HG02759 (cell line): ENCODE measurements around the gene PDF.
A peak's percentile ranks its signal among the peaks of the same experiment; 100 is the strongest.

ENCODE experiments used
- ATAC-seq: cut with Tn5 transposase; IDR thresholded peaks from one replicate; pipeline ENCODE4 v1.9.1; 2021; ENCODE audit warnings: mild to moderate bottlenecking, moderate library complexity; ENCODE audit not compliant: unreplicated experiment

Gene PDF

DNA sequence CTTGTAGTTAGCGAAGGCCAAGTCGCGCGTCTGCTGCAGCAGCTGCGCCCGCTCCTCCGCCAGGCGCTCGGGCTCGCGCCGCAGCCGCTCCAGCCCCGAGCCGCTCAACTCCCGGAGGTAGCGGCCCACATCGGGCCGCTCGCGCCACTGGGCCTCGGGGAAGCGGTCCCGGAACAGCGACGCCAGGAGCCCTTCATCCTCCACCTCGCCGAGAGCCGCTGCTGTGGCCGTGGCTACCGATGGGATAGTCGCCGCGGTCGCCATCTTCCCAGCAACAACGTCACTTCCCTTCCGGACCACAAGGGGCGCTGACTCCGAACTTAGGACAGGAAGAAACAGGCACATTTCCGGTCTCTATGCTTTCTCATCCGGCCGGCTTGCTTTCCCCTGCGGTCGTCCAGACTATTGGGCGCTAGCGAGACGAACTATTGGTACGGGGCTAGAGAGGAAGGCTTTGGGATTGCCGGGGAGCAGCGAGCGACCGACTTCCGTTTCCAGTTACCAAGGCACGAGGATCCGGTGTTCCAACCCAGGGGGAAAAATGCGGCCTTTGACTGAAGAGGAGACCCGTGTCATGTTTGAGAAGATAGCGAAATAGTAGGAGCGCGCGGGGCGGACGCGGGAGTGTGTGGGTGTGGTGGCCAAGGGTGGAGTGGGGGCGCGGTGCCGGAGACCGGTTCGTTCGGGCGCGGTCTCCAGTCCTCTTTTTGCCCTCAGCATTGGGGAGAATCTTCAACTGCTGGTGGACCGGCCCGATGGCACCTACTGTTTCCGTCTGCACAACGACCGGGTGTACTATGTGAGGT, 9.1 kb upstream of the PDF start, which contains the start of the genes COG8 and NIP7:
COG8 (minus strand) TSS at position 276 of the 806 bp plus-strand sequence; CDS start at position 264, 12 bp downstream.
NIP7 (plus strand) TSS at position 484 of the 806 bp plus-strand sequence; CDS start at position 542, 58 bp downstream.
- peak; percentile 90 for ATAC-seq

GRCh38 chr16:69338557-69339288, 8.3 kb upstream of the PDF start:
- ATAC-seq, result no peak

GRCh38 chr16:69334696-69335095, 4.3 kb upstream of the PDF start:
- no peak for ATAC-seq

DNA sequence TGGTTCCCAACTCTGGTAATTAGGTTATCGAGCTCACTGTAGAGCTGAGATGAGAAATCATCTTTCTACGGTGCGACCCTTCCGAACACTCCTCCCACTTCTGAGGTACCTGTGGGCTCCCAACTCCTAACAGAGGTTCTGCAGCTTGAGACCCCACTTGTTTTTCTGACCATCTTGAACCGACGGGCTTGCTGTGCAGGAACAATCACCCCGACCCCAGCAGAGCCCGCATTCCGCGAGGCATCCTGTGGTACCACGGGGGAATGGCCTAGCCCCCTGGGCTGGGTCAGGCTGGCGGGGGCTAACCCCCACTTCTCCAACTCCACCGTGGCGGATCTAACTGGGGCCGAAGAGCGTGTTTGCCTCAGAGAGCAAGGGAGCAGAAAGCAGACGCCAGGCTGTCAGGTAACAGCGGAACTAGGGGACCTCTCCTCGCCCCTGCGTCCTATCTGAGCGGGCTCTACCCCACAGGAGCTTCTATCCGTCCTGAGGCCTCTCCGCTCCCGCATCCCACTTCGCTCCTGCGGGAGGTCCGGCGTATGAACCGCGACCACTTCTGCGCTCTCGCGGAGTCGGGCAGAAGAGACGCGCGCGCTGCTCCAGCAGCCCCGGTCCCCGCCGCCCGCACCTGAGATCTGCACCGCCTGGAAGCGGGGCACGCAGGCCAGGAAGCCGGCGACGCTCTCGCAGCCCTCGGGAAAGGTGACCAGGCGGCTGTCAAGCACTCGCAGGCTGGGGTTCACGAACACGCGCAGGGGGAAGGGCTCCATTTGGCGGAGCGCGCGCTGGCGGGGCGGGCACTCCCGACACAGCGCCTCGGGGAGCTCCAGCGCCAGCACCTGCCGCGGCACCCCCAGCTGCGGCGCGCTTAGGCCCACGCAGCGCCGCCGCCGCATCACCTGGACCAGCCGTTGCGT, 761 bp downstream of the PDF start:
- peak; percentile 34 for ATAC-seq

GRCh38 chr16:69328854-69329316, 1.5 kb downstream of the PDF start:
- no peak for ATAC-seq

DNA sequence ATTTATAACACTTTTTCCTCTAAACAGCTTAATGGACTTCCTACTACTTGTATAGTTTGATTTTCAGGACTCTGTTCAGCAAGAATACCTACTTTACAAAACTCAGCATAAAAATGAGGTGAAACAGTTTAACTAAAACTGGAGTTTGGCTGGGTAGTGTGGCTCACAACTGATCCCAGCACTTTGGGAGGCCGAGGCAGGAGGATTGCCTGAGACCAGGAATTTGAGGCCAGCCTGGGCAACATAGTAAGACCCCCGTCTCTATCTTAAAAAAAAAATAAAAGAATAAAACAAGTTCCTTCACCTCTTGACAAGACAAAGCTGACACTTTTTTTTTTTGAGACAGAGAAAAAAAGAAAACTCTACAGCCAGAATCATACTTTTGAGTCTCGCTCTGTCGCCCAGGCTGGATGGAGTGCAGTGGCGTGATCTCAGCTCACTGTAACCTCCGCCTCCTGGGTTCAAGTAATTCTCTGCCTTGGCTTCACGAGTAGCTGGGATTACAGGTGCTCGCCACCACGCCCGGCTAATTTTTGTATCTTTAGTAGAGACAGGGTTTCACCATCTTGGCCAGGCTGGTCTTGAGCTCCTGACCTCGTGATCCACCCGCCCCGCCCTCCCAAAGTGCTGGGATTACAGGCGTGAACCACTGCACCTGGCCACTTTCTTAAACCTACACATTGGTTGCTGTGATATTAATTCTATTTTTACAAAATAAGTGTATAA, 2.6 kb downstream of the PDF start:
- ATAC-seq, result no peak

DNA sequence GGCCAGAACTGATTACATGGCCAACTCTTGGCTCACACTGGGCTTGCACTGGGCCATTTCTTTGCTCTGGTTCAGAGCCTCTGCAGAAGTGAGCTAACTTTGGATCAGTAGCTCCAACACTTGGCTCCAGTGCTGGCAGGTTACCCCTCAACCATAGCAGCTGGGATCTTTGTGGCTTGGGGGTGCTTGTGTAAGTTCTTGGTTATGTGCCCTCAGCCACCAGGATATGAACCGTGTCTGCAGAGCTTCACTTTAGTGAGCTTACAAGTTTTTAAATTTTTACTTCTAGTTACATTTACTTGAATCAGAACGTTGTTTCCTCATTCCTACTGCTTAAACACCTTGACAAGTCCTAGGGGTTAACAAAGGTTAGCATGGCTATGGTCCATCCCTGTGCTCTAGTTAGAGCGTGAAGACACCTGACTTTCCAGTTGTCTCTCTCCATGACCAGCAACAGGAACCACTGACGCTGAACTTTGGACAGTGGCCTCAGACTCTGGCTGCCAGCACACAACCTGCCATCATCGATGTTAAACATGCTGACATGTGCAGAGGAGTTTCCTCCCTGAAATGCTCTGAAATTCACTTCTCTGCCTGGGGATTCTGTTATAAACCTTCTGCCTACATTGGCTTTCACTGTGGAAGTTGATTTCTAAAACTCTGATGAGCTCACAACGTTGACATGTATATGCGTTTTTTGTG, 4.1 kb downstream of the PDF start:
- no peak for ATAC-seq

DNA sequence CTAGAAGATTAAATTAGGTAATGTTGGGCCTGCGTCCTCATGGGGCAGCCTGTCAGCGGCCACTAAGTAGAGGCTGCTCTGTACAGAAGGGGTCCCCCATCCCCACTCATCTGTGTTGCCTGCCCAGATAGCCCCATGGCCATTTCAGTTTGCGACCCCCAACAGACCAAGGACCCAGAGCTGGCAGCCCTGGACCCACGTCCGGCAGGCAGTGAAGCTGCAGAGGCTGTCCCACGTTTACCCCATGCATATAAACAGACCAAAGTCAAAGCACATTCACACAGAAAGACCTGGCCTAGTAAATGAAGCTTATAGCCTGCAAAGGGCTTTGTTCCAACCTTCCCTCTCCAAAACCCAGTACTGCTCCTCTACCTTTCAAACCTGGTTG, 4.6 kb downstream of the PDF start:
- no peak for ATAC-seq

GRCh38 chr16:69324585-69325253, 5.7 kb downstream of the PDF start:
- no peak for ATAC-seq

DNA sequence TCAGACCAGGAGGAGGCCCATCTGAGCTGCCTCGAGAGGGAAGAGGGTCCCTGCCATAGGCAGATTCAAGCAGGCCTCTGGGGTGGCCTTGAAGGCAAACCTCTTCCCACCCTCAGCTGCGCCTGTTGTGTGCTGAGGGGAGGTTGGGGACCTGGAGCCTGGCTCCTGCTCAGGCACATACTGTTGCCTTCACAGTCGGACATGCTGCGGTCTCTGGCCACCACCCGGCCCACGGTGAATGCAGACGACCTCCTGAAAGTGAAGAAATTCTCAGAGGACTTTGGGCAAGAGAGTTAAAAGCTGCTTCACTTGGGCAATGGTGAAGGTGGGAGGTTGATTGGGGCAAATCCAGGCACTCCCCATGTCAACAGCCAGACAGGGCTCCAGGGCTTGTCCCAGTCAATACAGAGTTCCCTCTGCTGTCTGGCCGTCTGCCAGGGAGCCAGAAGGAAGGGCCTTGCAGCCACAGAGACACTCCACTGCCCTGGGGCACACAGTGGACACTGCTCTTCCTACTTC, 6.3 kb downstream of the PDF start:
- no peak for ATAC-seq

- ATAC-seq, result no peak
Observed at GRCh38 chr16:69323415-69323814, 7.0 kb downstream of the PDF start.

- no peak for ATAC-seq
Observed at GRCh38 chr16:69322343-69322742, 8.0 kb downstream of the PDF start.

- ATAC-seq, result no peak
Observed at GRCh38 chr16:69321080-69321479, 9.3 kb downstream of the PDF start.

- ATAC-seq, result no peak
Observed at GRCh38 chr16:69320740-69321073, 9.7 kb downstream of the PDF start.

DNA sequence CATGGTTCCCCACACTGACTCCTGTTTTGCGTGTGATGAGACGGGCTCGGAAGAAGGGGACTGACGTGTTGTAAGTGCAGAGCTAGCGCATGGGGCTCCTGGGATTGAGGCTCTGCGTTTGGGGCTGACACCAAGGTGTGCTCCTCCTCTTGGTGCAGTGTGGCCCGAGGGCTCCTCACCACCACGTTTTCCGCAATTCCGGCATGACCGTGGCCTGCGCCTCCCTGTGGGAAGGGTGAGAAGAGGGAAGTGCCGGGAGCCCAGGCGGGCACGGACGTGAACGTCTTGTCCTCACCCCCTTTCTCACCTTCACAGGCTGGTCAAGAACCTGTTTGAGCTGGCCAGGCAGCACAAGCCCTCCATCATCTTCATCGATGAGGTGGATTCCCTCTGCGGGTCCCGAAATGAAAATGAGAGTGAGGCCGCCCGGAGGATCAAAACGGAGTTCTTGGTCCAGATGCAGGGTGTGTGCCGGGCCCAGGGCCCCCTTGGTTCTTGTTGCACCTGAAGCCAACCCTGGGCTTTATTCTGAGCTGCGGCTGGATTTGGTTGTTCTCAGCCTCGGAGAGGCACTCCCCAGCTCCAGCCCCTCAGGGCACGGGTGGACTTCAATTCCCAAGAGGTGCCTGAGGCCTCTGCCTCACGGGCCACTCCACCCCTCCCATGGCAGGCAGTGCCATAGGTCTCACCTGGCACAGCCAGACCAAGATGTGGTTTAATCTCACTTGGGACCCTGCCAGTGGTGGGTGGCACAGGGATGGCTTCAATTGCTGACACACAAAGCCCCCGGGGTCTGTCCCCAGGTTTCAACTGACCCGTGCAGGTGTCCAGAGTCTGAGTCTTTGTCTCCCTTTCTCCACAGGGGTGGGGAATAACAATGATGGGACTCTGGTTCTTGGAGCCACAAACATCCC, 10.3 kb downstream of the PDF start:
- ATAC-seq, result no peak

- no peak for ATAC-seq
Observed at GRCh38 chr16:69319381-69319780, 11.0 kb downstream of the PDF start.

- no peak for ATAC-seq
Observed at GRCh38 chr16:69318911-69319289, 11.5 kb downstream of the PDF start.
